ENCODE results near the gene WDR45.

DNA sequence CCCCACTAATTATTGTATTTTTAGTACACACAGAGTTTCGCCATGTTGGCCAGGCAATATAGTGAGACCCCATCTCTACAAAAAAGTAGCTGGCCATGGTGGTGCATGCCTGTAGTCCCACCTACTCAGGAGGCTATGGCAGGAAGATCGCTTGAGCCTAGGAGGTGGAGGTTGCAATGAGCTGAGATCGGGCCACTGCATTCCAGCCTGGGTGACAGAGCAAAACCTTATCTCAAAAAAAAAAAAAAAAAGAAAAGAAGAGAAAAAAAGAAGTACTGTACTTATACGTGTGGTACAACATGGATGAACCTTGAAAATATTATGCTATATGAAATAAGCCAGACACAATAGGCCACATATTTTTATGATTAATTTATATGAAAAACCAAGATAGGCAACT, 9.9 kb upstream of the WDR45 start:
- no peak for TF ChIP-seq EP300 (IDR thresholded peaks at IDR 0.05)
- TF ChIP-seq, protein P1, sequence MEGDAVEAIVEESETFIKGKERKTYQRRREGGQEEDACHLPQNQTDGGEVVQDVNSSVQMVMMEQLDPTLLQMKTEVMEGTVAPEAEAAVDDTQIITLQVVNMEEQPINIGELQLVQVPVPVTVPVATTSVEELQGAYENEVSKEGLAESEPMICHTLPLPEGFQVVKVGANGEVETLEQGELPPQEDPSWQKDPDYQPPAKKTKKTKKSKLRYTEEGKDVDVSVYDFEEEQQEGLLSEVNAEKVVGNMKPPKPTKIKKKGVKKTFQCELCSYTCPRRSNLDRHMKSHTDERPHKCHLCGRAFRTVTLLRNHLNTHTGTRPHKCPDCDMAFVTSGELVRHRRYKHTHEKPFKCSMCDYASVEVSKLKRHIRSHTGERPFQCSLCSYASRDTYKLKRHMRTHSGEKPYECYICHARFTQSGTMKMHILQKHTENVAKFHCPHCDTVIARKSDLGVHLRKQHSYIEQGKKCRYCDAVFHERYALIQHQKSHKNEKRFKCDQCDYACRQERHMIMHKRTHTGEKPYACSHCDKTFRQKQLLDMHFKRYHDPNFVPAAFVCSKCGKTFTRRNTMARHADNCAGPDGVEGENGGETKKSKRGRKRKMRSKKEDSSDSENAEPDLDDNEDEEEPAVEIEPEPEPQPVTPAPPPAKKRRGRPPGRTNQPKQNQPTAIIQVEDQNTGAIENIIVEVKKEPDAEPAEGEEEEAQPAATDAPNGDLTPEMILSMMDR (IDR thresholded peaks at IDR 0.05): no peak
